ENCODE measurements around the gene TMOD2.

TMOD2 gene

GRCh38 chr15:51846463-51847230 is 95.2 kb downstream of the TMOD2 start:
- no peak for DNase-seq (ENCODE audit: low read depth, low spot score)
- no peaks in the 10 kb centered on the region for H3K9me3 ChIP-seq (ENCODE audit: insufficient read depth, low read length)
- no peak overlapping the region for H3K9ac ChIP-seq (ENCODE audit: insufficient read length, low read depth)
- no peak for TF ChIP-seq ZNF274 (IDR thresholded peaks at IDR 0.05; ENCODE audit: low read depth, low read length)
- no peak for TF ChIP-seq YY1 (IDR thresholded peaks at IDR 0.05; ENCODE audit: insufficient read depth, insufficient read length)
- TF ChIP-seq SUZ12 (IDR thresholded peaks at IDR 0.05; ENCODE audit: extremely low read depth, insufficient read depth, insufficient read length) = no peak
- no peak overlapping the region for H3K4me3 ChIP-seq (ENCODE audit: insufficient read length, low read depth)
- peaks cover 2% of the 10 kb centered on the region for H3K36me3 ChIP-seq (ENCODE audit: insufficient read depth, insufficient read length, low read length)
- no peaks in the 10 kb centered on the region for H3K4me1 ChIP-seq (ENCODE audit: insufficient read depth, insufficient read length)
- H3K27me3 ChIP-seq (ENCODE audit: insufficient read depth, insufficient read length) = no peaks in the 10 kb centered on the region

GRCh38 chr15:51848811-51849210 is 97.4 kb downstream of the TMOD2 start:
- DNase-seq (ENCODE audit: low read depth, low spot score) = no peak
- no peak for TF ChIP-seq ZNF274 (IDR thresholded peaks at IDR 0.05; ENCODE audit: low read depth, low read length)
- no peak for TF ChIP-seq SUZ12 (IDR thresholded peaks at IDR 0.05; ENCODE audit: extremely low read depth, insufficient read depth, insufficient read length)
- no peak for TF ChIP-seq YY1 (IDR thresholded peaks at IDR 0.05; ENCODE audit: insufficient read depth, insufficient read length)
- Histone ChIP-seq H3K27me3 (ENCODE audit: insufficient read depth, insufficient read length) (no peaks in the 10 kb centered on the region), H3K4me1 (ENCODE audit: insufficient read depth, insufficient read length) (no peaks in the 10 kb centered on the region), H3K9me3 (ENCODE audit: insufficient read depth, low read length) (no peaks in the 10 kb centered on the region), H3K4me3 (ENCODE audit: insufficient read length, low read depth) (no peak overlapping the region), H3K9ac (ENCODE audit: insufficient read length, low read depth) (no peak overlapping the region), H3K36me3 (ENCODE audit: insufficient read depth, insufficient read length, low read length) (peaks cover 2% of the 10 kb centered on the region)

- TF ChIP-seq YY1 (IDR thresholded peaks at IDR 0.05; ENCODE audit: insufficient read depth, insufficient read length) (no peak), SUZ12 (IDR thresholded peaks at IDR 0.05; ENCODE audit: extremely low read depth, insufficient read depth, insufficient read length) (no peak), ZNF274 (IDR thresholded peaks at IDR 0.05; ENCODE audit: low read depth, low read length) (no peak)
- H3K36me3 ChIP-seq (ENCODE audit: insufficient read depth, insufficient read length, low read length) = peaks cover 2% of the 10 kb centered on the region
- H3K4me3 ChIP-seq (ENCODE audit: insufficient read length, low read depth) = no peak overlapping the region
- no peaks in the 10 kb centered on the region for H3K27me3 ChIP-seq (ENCODE audit: insufficient read depth, insufficient read length)
- H3K4me1 ChIP-seq (ENCODE audit: insufficient read depth, insufficient read length) = no peaks in the 10 kb centered on the region
- H3K9ac ChIP-seq (ENCODE audit: insufficient read length, low read depth) = no peak overlapping the region
- no peaks in the 10 kb centered on the region for H3K9me3 ChIP-seq (ENCODE audit: insufficient read depth, low read length)
- DNase-seq (ENCODE audit: low read depth, low spot score) = no peak
These were observed 98.5 kb downstream of the TMOD2 start for GRCh38 chr15:51849860-51850259.

- TF ChIP-seq ZNF274 (IDR thresholded peaks at IDR 0.05; ENCODE audit: low read depth, low read length) = no peak
- TF ChIP-seq YY1 (IDR thresholded peaks at IDR 0.05; ENCODE audit: insufficient read depth, insufficient read length) = no peak
- TF ChIP-seq SUZ12 (IDR thresholded peaks at IDR 0.05; ENCODE audit: extremely low read depth, insufficient read depth, insufficient read length) = no peak
- no peaks in the 10 kb centered on the region for H3K27me3 ChIP-seq (ENCODE audit: insufficient read depth, insufficient read length)
These were observed 102.6 kb downstream of the TMOD2 start for GRCh38 chr15:51853998-51854397.

GRCh38 chr15:51855612-51856011 is 104.2 kb downstream of the TMOD2 start:
- no peak overlapping the region for H3K4me3 ChIP-seq (ENCODE audit: insufficient read length, low read depth)
- no peaks in the 10 kb centered on the region for H3K9me3 ChIP-seq (ENCODE audit: insufficient read depth, low read length)
- no peak for DNase-seq (ENCODE audit: low read depth, low spot score)
- TF ChIP-seq YY1 (IDR thresholded peaks at IDR 0.05; ENCODE audit: insufficient read depth, insufficient read length) (no peak), ZNF274 (IDR thresholded peaks at IDR 0.05; ENCODE audit: low read depth, low read length) (no peak), SUZ12 (IDR thresholded peaks at IDR 0.05; ENCODE audit: extremely low read depth, insufficient read depth, insufficient read length) (no peak)
- no peaks in the 10 kb centered on the region for H3K27me3 ChIP-seq (ENCODE audit: insufficient read depth, insufficient read length)
- H3K4me1 ChIP-seq (ENCODE audit: insufficient read depth, insufficient read length) = no peaks in the 10 kb centered on the region
- H3K9ac ChIP-seq (ENCODE audit: insufficient read length, low read depth) = no peak overlapping the region
- peaks cover 3% of the 10 kb centered on the region for H3K36me3 ChIP-seq (ENCODE audit: insufficient read depth, insufficient read length, low read length)

More at GRCh38 chr15:51853998-51854397, 102.6 kb downstream of the TMOD2 start:
- Histone ChIP-seq H3K4me1 (ENCODE audit: insufficient read depth, insufficient read length) (no peaks in the 10 kb centered on the region), H3K9me3 (ENCODE audit: insufficient read depth, low read length) (no peaks in the 10 kb centered on the region), H3K4me3 (ENCODE audit: insufficient read length, low read depth) (no peak overlapping the region), H3K36me3 (ENCODE audit: insufficient read depth, insufficient read length, low read length) (peaks cover under 1% of the 10 kb centered on the region), H3K9ac (ENCODE audit: insufficient read length, low read depth) (no peak overlapping the region)
- DNase-seq (ENCODE audit: low read depth, low spot score) = no peak

GRCh38 chr15:51856714-51857380 is 105.5 kb downstream of the TMOD2 start:
- Histone ChIP-seq H3K36me3 (ENCODE audit: insufficient read depth, insufficient read length, low read length) (peaks cover 5% of the 10 kb centered on the region), H3K4me3 (ENCODE audit: insufficient read length, low read depth) (no peak overlapping the region), H3K4me1 (ENCODE audit: insufficient read depth, insufficient read length) (no peaks in the 10 kb centered on the region), H3K9ac (ENCODE audit: insufficient read length, low read depth) (no peak overlapping the region), H3K27me3 (ENCODE audit: insufficient read depth, insufficient read length) (no peaks in the 10 kb centered on the region), H3K9me3 (ENCODE audit: insufficient read depth, low read length) (no peaks in the 10 kb centered on the region)
- no peak for TF ChIP-seq ZNF274 (IDR thresholded peaks at IDR 0.05; ENCODE audit: low read depth, low read length)
- TF ChIP-seq SUZ12 (IDR thresholded peaks at IDR 0.05; ENCODE audit: extremely low read depth, insufficient read depth, insufficient read length) = no peak
- no peak for TF ChIP-seq YY1 (IDR thresholded peaks at IDR 0.05; ENCODE audit: insufficient read depth, insufficient read length)
- no peak for DNase-seq (ENCODE audit: low read depth, low spot score)
